HFFc6 (cell line): ENCODE measurements around the gene COL4A2. TPM values are rescaled to one million over a fixed set of nuclear protein-coding genes. Genes with fewer than 3 reads are reported as not detected.
A peak's percentile ranks its signal among the peaks of the same experiment; 100 is the strongest.
"Not testable (repeated sequence)": the region's sequence is repeated elsewhere in the genome, so short reads cannot be mapped to it uniquely, and the experiment has no call there.

Experiments
- DNase-seq: peaks from one replicate; pipeline ENCODE4 v3.0.0-alpha.2; 2018
- H3K27ac Mint-ChIP-seq: 2 replicates; pipeline ENCODE4 v1.8.0; 2020; ENCODE audit warnings: mild to moderate bottlenecking, mixed read lengths
- H3K27me3 Mint-ChIP-seq: 2 replicates; pipeline ENCODE4 v1.8.0; 2021; ENCODE audit warnings: mild to moderate bottlenecking, moderate library complexity, mixed read lengths; ENCODE audit not compliant: insufficient read depth
- H3K36me3 Mint-ChIP-seq: 2 replicates; pipeline ENCODE4 v1.8.0; 2021; ENCODE audit warnings: low read depth, mixed read lengths
- H3K4me1 Mint-ChIP-seq: 2 replicates; pipeline ENCODE4 v1.8.0; 2020; ENCODE audit warnings: low read depth, mixed read lengths
- H3K4me3 Mint-ChIP-seq: 2 replicates; pipeline ENCODE4 v1.8.0; 2020; ENCODE audit warnings: mild to moderate bottlenecking, moderate library complexity, mixed read lengths
- H3K9me3 Mint-ChIP-seq: 2 replicates; pipeline ENCODE4 v1.8.0; 2020; ENCODE audit warnings: mild to moderate bottlenecking, mixed read lengths
- total RNA-seq, 6 experiments: library from RNA; stranded (reverse); fragmentation: NEBNext Ultra II Directional; extraction: Animal tissue kit (Norgen Biotek cat#: 25700); gene quantifications; 2 replicates in 1 of 6; 3 replicates in 5 of 6; pipeline ENCODE4 v1.2.3, GENCODE V29; 2021
- TF ChIP-seq, protein P1 (sequence below): fragments of 200-600 bp; sonication (generic); IDR thresholded peaks from 2 replicates; pipeline ENCODE4 v1.5.0; 2021; ENCODE audit warnings: antibody characterized with exemption, mild to moderate bottlenecking

Gene COL4A2
- total RNA-seq, 6 experiments from 2014 or later = 202 to 327 (median 217) TPM

DNA sequence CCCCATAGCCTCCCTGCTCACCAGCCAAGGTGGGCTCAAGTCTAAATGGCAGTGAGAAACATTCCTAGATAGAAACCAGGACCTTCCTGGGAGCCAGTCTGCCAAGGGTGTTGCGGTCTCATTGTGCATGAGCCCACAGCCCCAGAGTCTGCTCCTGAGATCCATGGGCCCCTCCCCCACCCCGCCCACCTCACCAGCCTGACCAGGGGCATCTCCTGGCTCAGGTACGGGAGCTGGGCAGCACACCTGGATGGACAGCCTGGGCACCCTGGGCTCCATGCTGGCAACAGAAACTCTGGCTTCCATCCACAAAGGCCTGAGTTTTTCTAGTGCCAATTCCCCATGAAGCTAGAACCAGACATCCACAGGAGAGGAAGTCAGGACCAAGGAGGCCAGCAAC, 188.8 kb downstream of the COL4A2 start:
- TF ChIP-seq, protein P1, sequence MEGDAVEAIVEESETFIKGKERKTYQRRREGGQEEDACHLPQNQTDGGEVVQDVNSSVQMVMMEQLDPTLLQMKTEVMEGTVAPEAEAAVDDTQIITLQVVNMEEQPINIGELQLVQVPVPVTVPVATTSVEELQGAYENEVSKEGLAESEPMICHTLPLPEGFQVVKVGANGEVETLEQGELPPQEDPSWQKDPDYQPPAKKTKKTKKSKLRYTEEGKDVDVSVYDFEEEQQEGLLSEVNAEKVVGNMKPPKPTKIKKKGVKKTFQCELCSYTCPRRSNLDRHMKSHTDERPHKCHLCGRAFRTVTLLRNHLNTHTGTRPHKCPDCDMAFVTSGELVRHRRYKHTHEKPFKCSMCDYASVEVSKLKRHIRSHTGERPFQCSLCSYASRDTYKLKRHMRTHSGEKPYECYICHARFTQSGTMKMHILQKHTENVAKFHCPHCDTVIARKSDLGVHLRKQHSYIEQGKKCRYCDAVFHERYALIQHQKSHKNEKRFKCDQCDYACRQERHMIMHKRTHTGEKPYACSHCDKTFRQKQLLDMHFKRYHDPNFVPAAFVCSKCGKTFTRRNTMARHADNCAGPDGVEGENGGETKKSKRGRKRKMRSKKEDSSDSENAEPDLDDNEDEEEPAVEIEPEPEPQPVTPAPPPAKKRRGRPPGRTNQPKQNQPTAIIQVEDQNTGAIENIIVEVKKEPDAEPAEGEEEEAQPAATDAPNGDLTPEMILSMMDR = no peak
- peaks cover 27% of the 10 kb centered on the region for H3K36me3 Mint-ChIP-seq
- H3K4me3 Mint-ChIP-seq = no peak overlapping the region
- DNase-seq = no peak
- peaks cover 30% of the 10 kb centered on the region for H3K4me1 Mint-ChIP-seq
- peaks cover 4% of the 10 kb centered on the region; the same call in 1 of the 2 replicates for H3K9me3 Mint-ChIP-seq
- H3K27ac Mint-ChIP-seq = no peak overlapping the region
- H3K27me3 Mint-ChIP-seq = peaks cover under 1% of the 10 kb centered on the region

DNA sequence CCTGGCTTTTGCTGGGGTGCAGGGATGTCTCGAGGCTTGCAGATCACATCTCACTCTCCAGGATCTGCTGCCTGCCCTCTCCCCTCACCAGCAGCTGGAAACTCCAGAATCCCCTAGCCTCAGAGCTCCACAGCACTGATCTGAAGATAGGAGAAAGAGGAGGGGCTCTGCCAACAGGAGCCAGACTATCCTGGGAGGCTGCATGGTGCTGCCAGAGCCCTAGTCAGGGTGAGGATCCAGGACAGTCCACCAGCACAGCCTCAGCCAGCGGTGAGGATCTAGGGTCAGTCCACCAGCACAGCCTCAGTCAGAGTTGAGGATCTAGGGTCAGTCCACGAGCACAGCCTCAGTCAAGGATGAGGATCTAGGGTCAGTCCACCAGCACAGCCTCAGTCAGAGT, 189.2 kb downstream of the COL4A2 start:
- TF ChIP-seq, protein P1 = no peak
- Mint-ChIP-seq H3K27ac (no peak overlapping the region), H3K36me3 (peaks cover 29% of the 10 kb centered on the region), H3K4me1 (peaks cover 32% of the 10 kb centered on the region), H3K9me3 (peaks cover 4% of the 10 kb centered on the region; the same call in 1 of the 2 replicates), H3K4me3 (no peak overlapping the region), H3K27me3 (no peaks in the 10 kb centered on the region; the same call in none of the 2 replicates)
- no peak for DNase-seq

DNA sequence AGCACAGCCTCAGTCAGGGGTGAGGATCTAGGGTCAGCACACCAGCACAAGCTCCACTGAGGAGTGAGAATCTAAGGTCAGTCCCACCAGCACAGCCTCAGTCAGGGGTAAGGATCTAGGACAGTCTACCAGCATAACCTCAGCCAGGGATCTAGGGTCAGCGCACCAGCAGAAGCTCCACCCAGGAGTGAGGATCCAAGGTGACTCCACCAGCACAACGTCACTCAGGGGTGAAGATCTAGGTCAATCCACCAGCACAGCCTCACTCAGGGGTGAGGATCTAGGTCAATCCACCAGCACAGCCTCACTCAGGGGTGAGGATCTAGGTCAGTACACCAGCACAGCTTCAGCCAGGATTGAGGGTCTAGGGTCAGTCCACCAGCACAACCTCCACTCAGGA, 189.9 kb downstream of the COL4A2 start:
- Mint-ChIP-seq H3K36me3 (peaks cover 36% of the 10 kb centered on the region), H3K27ac (no peak overlapping the region), H3K4me3 (no peak overlapping the region), H3K27me3 (no peaks in the 10 kb centered on the region; the same call in none of the 2 replicates), H3K4me1 (peaks cover 32% of the 10 kb centered on the region), H3K9me3 (peaks cover 4% of the 10 kb centered on the region; the same call in 1 of the 2 replicates)
- TF ChIP-seq, protein P1 = no peak
- no peak for DNase-seq

DNA sequence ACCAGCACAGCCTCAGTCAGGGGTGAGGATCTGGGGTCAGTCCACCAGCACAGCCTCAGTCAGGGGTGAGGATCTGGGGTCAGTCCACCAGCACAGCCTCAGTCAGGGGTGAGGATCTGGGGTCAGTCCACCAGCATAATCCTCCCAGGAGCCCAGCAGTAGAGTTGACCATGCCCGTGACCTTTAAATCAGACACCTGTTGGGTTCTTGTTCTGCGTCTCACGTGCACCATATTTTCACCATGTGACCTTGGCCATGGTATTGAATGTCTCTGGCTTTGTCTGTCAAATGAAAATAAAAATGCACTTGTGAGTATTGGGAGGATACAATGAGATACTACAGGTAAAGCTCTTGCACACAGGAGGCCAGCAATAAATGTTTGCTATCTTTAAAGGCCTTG, 190.8 kb downstream of the COL4A2 start:
- Mint-ChIP-seq H3K36me3 (peaks cover 42% of the 10 kb centered on the region), H3K4me3 (0 out of 2 replicates have a peak overlapping the region, but pooled peaks have one; percentile 32), H3K4me1 (peaks cover 32% of the 10 kb centered on the region), H3K27ac (peak overlapping the region; percentile 51)
- not testable (repeated sequence) for H3K27me3 Mint-ChIP-seq, H3K9me3 Mint-ChIP-seq, DNase-seq

DNA sequence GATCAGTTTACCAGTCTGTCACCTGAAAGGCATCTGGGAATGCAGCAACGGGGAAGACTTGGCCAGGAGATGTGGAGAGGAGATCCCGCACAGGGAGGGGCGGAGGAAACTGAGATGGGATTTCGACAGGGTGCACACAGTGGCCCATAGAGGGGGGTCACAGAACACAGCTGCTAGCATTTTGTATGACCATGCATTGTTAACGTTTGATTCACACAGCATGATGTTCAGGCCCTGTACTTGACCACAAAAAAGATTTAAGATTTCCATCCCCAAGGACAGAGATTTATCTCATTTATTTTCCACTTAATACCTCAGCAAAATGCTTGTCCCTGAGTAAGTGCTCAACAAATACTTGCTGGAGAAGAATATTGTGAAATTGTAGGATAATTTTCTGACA, 191.2 kb downstream of the COL4A2 start:
- TF ChIP-seq, protein P1 = 0 out of 2 replicates have a peak, but pooled peaks have one; percentile 6
- H3K9me3 Mint-ChIP-seq = peaks cover 4% of the 10 kb centered on the region; the same call in 1 of the 2 replicates
- H3K27me3 Mint-ChIP-seq = no peaks in the 10 kb centered on the region; the same call in none of the 2 replicates
- H3K4me3 Mint-ChIP-seq = 0 out of 2 replicates have a peak overlapping the region, but pooled peaks have one; percentile 32
- H3K4me1 Mint-ChIP-seq = peaks cover 32% of the 10 kb centered on the region
- H3K27ac Mint-ChIP-seq = peak overlapping the region; percentile 51
- peaks cover 42% of the 10 kb centered on the region for H3K36me3 Mint-ChIP-seq
- DNase-seq = no peak

DNA sequence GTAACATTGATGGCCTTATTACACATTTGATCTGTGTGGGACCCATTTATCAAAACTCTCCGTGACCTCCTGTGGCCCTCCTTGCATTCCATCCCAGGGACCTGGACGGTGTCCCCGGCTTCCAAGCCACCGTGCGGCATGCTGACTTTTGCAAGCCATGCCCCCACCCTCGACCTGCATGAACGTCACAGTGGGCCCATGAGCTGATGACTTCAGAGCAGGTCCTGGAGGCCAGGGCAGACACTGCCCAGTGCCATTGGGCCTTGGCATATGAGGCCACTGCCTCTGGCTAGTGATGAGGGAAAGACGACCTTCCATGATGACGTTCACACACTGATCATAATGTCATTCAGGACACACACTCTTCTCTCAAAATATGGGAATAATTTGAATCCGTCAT, 191.7 kb downstream of the COL4A2 start:
- H3K4me3 Mint-ChIP-seq = peak overlapping the region; percentile 78

More for the DNA sequence above, 191.7 kb downstream of the COL4A2 start:
- TF ChIP-seq, protein P1 = no peak
- H3K27me3 Mint-ChIP-seq = no peaks in the 10 kb centered on the region; the same call in none of the 2 replicates
- H3K9me3 Mint-ChIP-seq = peaks cover 4% of the 10 kb centered on the region; the same call in 1 of the 2 replicates
- peaks cover 42% of the 10 kb centered on the region for H3K36me3 Mint-ChIP-seq
- peak overlapping the region; percentile 90 for H3K27ac Mint-ChIP-seq
- peaks cover 32% of the 10 kb centered on the region for H3K4me1 Mint-ChIP-seq
- no peak for DNase-seq
